GM19099 (cell line): ENCODE measurements around the gene HPGDS.

Experiments
- POLR2A ChIP-seq: IDR thresholded peaks from 3 replicates; pipeline ENCODE4 v1.6.1; 2011; ENCODE audit warnings: low read depth; ENCODE audit not compliant: insufficient read length; ENCODE audit errors: extremely low read depth

HPGDS gene

GRCh38 chr4:94302191-94302590 is 40.4 kb downstream of the HPGDS start:
- no peak for TF ChIP-seq POLR2A

DNA sequence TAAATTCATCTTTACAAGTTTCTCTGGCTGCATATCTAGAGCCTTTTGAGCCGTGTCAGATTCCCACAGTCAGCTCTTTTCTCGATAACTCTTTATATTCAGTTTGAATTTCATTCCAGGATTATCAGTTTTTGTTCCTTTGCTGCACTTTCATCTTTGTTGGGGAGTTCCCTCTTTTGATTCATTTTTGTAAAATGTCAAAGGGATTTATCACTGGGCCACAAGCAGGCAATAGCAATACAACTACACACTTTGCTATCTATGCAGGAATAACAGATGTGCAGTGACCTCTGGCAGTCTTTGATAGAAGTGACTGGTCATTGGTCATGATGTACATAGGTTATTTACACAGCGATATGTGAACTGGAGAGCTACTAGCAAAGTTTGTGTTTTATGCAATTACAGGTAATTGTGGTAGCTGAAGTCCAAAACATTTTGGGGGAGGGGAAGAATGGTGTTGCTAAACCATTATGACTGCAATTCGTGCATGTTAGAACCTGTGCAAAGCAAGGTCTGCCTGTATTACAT is 43.8 kb downstream of the HPGDS start:
- TF ChIP-seq POLR2A, result no peak

DNA sequence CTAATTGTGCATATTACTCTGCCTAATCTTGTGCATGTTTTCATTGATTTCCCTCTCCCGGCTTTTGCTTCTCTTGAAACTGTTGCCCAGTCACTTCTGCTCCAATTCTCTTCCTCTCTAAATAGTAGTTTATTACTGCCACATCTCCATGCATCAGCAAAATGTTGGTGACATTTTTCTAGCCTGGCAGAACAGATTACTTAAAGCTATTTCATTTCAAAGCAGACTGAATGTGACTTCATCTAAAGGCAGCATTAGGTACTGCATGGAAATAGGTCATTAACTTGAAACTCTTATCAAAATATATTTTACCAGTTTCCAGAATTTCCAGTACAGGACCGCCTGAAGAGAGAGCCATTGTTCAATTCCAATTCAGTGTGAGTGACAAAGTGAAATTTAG is 52.4 kb downstream of the HPGDS start:
- TF ChIP-seq POLR2A, result no peak

DNA sequence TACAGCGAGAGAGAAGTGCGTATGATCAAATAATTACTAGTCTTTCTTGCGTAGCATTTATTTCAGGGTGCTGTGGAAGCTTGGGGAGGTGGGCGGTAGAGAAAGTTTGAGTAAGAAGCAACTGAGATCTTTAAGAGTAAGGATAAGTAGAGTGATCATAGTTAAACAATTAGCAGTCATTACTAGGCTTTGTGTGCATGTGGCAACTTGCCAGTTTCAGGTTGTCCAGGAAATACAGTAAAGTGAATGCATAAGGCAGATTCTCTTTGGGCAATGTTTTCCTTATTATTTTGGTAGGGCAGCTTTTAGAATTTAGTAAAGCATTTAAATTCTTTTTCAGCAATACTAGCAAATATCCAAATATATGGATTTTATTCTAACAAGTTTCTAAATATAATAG is 57.0 kb downstream of the HPGDS start:
- TF ChIP-seq POLR2A, result no peak

GRCh38 chr4:94284889-94285288 is 57.7 kb downstream of the HPGDS start:
- TF ChIP-seq POLR2A, result no peak

DNA sequence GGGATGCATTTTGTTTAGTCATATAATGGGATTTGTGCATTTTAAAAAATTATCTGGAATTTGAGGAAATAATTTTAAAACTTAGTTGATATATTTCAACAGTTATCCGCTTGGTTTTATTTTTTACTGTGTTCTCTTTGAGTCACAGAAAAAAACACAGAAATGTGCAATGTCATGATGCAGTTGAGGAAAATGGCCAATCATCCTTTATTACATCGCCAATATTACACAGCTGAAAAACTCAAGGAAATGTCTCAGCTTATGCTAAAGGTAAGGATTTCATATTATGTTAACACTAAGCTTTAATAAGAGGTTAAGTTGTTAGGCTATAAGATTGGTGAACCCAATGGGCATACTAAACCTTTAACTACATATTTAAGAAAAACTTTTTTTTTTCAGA is 63.9 kb downstream of the HPGDS start:
- no peak for TF ChIP-seq POLR2A

DNA sequence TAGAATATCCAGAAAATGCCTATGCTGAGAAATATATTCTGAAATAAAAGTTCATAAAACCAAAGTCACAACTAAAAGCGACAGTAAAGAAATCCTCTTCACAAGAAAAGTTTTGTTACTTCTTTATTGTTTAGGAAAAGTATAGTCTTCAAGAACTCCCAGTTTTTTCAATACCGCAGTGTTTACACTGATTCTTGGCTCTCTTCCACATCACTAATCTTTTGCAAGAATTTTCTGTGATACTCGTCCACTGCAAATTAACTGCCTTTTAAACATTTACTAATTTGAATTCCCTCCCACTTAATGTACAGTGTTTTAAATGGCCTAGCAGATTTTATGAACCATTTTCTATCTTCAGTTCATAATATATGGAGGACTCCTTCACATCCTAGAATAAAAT is 65.1 kb downstream of the HPGDS start:
- TF ChIP-seq POLR2A, result no peak

DNA sequence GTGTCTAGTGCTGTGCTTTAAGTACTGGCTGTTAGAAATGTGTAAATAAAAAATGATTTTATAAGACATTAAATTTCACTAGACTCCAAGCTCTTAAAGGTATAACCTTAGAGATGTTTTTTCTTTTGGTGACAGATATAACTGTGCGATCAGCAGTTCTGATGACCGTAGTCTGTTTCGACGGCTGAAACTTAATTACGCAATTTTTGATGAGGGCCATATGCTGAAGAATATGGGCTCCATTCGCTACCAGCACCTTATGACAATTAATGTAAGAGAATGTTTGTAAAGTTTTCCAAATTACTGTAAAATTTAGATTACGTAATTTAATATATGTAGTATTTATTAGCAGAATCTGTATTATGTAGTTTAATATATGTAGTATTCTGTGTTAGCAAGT is 66.4 kb downstream of the HPGDS start:
- TF ChIP-seq POLR2A, result no peak

DNA sequence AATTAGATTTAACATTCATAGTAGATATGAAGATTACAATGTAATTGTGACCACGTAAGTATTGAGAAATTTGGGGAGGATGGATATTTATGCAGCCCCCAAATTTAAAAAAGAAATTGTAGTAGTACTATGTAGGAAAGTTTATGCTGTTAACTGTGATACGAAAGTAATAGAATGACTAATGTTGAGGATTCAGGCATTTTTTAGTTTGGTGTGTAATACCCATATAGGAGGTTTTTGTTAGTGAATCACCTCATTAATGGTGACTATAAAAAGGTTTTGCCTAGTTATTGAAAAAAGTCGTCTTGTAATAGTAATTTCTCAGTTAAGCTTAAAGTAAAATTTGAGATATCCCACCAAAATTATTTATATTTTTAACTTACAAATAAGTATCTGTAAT is 67.7 kb downstream of the HPGDS start:
- TF ChIP-seq POLR2A, result no peak

DNA sequence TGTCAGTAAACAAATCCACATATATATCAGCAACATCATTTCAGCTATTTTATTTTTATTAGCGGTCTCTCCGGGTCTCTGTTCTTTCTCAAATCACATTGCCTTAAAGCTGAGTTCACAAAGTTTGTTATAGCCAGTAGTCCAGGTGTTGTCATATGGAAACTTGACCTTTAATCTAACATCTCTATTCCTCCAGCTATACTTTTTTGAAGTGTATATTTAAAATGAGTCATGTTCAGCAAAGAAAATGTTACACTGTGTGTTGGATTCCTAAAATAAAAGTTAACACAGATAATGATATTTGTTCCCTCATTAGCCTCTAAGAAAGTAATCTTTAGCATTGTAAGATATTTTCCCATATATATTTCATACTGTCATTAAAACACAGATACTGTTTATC is 71.4 kb downstream of the HPGDS start:
- no peak for TF ChIP-seq POLR2A

- no peak for TF ChIP-seq POLR2A
Measured at GRCh38 chr4:94267037-94267436, 75.6 kb downstream of the HPGDS start.

DNA sequence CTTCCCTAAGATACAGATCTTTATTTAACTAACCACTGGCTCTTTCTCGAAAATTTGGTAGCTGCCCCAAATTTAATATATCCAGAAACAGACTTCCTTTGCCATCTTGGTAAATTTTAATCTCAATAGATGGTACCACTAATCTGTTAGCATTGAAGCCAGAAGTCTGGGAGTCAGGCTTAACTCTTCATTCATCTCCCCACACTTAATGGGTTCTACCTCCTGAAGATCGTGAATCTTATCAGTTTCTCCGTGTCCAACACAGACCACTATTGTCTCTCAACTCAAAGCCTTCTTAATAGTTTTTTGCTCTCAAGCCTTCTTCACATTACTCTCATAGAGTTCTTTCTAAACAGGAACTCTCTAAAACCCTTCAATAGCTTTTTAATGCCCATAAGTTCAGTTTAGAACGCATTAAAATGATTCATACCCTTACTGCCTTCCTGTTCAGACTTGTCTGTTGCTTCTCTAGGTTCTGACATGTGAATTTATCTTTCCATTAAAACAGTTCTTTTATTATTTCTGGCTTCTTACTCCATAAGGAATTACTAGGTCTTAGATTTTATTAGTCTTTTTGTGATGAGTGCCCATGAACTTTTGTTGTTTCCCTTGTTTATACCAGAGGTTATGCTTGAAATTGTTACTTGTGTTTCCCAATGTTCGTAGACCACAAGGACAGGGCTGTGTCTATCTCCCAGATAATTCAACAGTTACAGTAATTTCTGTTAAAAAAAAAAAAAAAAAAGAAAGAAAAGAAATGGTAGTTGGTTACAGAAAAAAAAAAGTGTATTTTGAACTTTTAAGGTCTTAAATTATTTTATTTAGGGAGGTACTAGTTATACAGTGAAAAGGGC is 80.2 kb downstream of the HPGDS start:
- TF ChIP-seq POLR2A, result no peak

DNA sequence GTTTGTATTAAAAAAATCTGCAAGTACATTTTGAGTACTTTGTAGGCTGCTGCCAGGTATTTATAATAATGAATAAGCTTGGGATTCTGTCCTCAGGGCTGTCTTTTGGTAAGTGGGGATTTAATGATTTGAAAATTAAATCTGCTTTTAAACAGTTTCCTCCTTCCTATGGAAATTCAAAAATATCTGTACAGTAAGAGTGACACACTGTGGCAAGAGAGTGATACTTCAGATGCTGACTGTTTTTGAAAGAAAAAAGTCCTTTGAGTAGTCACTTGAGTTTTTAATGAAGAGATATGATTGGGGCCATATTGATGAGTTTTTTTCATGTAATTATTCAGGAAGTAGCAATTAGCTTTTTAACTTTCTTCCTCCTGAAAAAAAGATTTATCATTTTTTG is 85.8 kb downstream of the HPGDS start:
- no peak for TF ChIP-seq POLR2A

- TF ChIP-seq POLR2A, result no peak
Measured at GRCh38 chr4:94256144-94256783, 86.4 kb downstream of the HPGDS start.

GRCh38 chr4:94253036-94253435 is 89.6 kb downstream of the HPGDS start:
- TF ChIP-seq POLR2A, result no peak

DNA sequence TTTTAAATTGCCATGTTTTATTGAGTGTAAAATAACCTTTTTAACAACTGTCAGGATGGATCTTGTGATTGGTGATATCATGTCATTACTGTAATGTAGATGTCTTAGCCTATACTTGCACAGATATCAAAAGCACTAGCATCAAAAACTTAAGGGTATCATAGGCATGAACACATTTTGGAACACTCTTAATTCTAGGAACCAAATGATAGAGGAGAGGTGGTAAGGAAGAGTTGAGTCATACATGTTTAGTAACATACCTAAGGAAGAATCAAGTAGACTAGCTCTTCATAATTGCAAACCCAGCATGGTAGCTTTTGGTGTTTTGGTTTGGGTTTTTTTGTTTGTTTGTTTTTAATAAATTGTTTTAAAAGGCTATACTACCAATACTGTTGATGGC is 91.5 kb downstream of the HPGDS start:
- TF ChIP-seq POLR2A, result no peak
